ENCODE results near the gene ADAM12.
"Not testable (repeated sequence)": the region's sequence is repeated elsewhere in the genome, so short reads cannot be mapped to it uniquely, and the experiment has no call there.

Gene ADAM12

DNA sequence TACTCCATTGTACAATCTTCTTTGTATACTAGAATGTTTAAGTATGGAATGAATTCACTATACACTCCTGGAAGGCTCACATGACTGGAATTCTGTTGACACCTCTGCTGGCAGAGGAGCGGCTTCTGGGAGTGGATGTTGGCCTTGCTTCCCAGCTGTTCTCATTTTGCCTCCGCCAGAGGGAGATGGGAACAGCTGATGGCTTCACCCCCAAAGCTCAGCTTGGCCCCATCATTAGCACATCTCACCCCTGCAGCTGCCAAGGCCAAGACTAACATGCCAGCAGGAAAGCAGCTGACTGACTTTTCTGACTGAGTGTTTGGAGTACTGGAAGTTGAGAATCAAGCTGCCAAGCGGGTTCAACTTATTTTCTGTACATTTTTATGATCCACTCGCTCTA is 15.1 kb downstream of the ADAM12 start:
- no peak for DNase-seq

- DNase-seq, result no peak
Measured at GRCh38 chr10:126372396-126372795, 15.9 kb downstream of the ADAM12 start.

- DNase-seq, result no peak
Measured at GRCh38 chr10:126369125-126369710, 19.1 kb downstream of the ADAM12 start.

DNA sequence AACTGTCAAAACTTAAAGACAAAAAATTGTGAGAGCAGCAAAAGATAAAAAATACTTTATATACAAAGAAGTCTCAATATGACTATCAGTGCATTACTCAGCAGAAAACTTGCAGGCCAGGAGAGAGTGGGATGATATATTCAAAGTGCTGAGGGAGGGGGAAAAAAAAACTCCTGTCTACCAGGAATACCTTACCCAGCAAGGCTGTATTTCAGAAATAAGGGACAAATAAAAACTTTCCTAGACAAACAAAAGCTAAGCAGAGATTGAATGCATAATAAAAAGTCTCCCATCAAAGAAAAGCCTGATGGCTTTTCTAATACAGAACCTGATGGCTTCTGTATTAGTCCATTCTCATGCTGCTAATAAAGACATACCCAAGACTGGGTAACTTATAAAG is 31.1 kb downstream of the ADAM12 start:
- DNase-seq, result no peak

GRCh38 chr10:126353666-126354065 is 34.6 kb downstream of the ADAM12 start:
- no peak for DNase-seq

DNA sequence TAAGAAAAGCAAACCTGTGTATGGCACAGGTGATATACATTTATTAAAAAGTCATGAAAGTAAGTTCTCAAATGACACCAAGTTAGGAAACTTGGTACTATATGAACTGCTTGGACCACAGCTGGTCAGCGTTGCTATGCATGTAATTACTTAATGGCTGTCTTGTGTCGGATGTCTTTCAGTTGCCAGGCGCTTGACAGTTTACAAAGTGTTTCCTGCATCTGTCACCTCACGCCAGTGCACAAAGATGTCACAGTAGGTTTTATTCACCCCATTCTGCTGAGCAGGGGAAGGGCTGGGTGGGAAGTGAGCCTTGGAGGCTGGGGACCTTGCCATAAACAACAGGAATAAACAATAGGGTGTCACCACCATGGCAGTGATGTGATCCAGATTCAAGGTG is 35.8 kb downstream of the ADAM12 start:
- DNase-seq, result no peak

DNA sequence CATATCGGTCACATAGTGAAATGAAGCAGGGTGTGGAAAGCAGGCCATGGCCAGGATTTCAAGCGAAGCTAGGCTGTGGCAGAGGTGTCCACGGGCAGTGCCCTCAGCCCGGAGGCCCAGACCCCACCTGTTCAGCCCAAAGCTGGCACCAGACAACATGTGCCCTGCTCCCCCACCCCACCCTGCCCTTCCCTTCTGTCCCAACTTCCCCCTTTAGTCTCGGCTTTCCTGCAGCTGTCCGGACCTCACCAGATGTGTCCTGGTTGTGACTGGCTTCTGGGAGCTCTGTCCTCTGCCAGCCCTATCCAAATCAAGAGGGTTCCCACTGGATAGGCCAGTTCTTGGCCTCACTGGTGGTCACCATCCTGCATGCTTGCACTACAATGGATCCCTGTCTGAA is 37.3 kb downstream of the ADAM12 start:
- no peak for DNase-seq

DNA sequence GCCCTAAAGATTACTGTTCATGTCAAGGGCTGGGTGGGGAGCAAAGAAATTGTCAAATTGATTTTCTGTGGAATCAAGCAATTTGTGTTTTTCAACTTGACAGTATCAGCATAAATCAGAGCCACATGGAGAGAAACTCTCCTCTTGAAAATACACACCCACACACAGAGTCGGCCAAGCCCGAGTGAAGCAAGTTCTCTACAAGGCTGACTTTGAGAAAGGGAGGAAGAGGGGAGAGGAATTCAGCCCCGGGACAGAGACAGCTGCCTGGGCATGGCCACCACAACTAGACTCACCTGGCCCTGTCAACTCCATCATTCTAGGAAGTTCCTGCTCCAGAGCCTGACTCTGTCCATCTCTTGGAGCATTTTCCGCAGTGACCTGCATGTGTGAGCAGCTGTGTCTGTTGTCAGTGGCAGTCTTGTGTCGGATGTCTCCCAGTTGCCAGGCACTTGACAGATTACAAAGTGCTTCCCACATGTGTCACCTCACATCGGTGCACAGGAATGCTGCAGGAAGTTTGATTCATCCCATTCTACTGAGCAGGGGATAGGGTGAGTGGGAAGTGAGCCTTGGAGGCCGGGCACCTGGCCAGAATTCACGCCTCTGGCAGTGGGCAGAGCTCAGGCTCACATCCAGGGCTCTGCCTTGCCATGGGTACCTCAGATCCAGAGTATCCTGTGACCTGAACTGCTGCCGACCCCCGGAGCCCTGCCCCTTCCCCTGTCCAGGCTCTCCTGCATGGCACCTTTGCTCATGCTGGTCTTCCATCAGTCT is 37.9 kb downstream of the ADAM12 start:
- DNase-seq, result no peak

DNA sequence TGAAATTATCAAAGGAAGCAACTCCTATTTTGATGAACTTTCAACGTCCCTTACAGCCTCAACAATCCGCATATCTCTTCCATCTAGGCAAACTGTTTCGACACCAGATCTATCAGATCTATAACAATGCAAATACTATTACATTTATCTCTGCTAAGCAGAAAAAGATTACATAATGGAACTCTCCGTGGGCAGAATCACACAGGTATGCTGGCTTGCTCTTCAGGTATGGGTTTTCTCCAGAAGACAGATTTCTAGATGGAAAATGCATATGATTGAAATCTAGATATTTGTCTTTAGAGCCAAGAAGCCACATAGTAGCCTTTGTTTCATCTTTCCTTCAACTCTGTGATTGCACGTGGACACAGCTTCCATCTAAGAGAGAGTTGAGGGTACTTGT is 38.6 kb downstream of the ADAM12 start:
- DNase-seq, result no peak

GRCh38 chr10:126349101-126349500 is 39.2 kb downstream of the ADAM12 start:
- no peak for DNase-seq

- DNase-seq, result not testable (repeated sequence)
Measured at GRCh38 chr10:126343496-126343895, 44.8 kb downstream of the ADAM12 start.

DNA sequence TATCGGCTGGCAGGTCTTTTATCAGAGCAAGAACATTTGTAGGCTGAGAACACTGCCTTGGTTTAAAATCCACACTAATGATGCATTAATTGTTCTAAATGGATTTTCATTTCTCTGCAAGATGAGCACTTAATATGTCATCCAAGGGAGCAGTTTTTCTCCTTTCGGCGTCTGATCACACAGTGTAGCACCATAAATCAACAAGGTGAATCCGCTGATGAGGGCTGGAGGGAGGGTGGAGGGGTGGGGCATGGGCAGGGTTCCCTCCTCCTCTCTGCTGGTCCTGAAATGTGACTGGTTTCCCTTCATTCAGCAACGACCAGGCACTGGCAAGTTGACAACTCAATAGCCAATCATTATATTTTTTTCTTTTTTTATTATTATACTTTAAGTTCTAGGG is 45.6 kb downstream of the ADAM12 start:
- DNase-seq, result no peak

DNA sequence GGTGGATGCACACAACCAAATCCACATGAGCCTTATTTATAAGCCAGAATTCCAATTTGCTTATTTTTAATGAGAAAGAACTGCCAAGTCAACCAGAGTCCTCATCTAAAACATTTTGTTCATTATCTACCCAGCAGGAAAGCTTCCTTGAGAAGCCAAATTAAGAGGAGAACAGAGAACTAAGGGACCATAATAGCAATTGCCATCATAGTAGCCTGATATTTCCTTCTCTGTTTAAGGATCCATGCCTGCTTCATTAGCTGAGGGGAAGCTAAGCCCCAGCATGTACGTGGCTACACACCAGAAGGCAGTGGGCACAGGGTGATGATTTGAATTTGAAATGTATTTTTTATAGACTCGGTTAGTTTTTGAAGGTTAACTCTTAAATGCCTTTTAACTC is 46.8 kb downstream of the ADAM12 start:
- no peak for DNase-seq

DNA sequence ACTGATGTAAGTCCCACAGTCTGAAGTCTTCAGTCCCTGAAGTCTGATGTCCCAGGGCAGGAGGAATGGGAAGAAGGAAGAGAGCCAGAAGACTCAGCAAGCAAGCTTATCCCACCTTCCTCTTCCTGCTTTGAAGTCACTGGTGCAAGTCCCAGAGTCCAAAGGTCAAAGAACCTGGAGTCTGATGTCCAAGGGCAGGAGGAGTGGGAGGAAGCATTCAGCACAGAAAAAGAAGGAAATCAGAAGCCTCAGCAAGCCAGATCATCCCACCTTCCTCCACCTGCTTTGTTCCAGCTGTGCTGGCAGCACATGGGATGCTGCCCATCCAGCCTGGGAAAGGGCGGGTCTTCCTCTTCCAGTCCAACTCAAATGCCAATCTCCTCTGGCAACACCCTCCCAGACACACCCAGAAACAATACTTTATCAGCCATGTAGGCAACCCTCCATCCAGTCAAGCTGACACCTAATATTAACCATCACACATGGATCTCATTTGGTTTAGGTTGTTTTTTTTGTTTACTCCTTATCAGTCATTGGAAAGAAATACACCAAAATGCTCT is 50.9 kb downstream of the ADAM12 start:
- no peak for DNase-seq

DNA sequence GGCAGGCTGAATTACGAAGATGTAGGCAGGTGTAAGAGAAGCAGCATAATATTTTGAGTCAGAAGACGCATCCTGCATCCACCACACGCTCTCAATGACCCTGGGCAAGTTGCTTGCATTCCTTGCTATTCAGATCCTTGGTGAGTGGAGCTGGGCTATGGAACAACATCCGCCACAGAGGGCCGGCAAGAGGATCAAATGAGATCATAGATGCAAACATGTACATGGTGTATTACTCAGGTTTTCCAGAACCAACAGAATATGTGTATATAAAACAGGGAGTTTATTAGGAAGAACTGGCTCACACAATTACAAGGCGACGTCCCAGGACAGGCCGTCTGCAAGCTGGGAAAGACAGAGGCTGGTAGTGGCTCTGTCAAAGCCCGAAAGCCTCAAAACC is 51.5 kb downstream of the ADAM12 start:
- no peak for DNase-seq

- no peak for DNase-seq
Measured at GRCh38 chr10:126334272-126334671, 54.0 kb downstream of the ADAM12 start.

GRCh38 chr10:126332576-126332975 is 55.7 kb downstream of the ADAM12 start:
- DNase-seq, result no peak

DNA sequence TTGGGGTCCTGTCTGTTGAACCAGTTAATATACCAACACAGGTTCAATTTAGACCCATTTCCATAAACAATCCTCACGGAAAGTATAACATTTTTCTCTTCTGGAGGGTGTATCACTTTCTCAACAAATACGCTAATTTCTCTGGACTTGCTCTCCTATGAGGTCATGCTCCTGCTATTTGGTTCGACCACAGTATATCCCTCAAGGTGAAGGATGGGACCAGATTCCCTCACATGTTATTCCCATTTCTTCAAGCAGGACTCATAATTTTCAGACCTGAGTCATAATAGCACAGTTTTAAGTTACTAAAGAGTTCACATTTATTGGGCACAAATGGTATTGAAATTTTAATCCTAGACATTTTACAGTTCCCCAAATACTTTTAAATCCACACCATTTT is 57.2 kb downstream of the ADAM12 start:
- DNase-seq, result no peak

- no peak for DNase-seq
Measured at GRCh38 chr10:126324826-126325225, 63.5 kb downstream of the ADAM12 start.

DNA sequence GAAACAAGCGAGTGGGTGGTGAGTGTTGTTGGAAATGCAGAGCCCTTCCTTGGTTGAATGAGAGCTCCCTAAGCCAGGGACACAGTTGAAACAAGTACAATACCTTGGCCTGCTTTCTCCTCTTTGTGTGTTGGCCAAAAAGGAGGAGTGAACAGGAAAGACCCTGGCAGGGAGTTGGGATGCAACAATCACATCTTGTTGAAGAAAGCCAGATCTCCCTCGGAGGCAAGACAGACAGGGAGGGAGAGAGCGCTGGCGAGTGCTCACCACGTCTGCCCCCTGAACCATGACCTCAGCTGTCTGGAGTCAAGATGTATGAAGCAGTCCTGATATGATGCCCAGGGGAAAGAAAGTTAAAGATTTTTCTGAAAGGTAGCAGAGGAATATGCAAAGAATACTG is 66.8 kb downstream of the ADAM12 start:
- DNase-seq, result no peak

GRCh38 chr10:126317751-126318150 is 70.5 kb downstream of the ADAM12 start:
- DNase-seq, result no peak

DNA sequence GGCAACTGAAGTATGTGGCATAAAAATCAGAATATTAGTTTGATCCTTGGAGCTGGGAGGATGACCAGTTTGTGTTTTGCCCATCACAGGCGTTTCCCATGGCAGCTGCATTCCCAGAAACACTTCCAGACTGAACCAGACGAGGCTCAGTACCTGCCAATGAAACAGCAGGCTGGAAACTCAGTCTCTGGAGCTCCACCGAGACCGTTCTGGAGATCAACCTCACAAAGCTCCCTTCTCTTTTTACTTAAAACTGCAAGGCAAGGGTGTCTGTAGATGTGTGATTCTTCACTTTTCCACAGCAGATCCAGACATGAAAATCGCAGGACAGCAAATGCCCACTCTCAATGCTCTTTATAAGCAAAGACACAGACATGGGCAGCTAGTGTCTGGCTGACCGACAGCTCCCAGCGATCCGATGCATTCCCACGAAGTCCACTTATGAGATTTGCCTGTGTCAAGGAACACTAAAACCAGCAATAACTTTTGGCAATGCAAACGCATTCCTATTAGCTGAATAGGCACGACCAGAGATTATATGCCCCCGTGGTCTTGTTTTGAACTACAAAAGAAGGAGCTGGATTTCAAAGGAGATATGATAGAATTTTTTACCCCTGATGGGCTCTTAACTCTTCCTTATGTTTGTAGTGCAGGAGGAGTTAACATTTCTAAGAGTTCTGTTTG is 72.6 kb downstream of the ADAM12 start:
- no peak for DNase-seq

GRCh38 chr10:126314863-126315493 is 73.3 kb downstream of the ADAM12 start:
- DNase-seq, result no peak

DNA sequence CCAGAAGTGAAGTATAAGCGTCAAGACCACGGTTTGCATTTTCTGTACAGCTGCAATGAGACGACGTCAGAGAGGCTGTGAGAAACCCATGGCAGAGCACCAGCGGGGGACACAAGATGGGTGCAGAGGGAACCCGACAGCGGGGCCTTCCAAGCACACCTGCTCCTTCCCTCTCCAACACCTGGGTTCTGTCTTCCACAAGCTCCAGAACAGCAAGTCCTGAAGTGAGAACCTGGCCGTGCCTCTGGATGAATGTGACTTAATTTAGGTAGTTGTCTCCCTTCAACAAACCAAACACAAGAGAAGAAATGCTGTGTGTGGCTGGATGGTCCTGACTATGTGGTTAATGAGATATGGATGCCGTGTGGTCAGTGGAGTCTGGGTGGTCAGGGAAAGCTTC is 76.1 kb downstream of the ADAM12 start:
- no peak for DNase-seq
